Rectal smooth muscle tissue (tissue), 1 donor: ENCODE measurements around the gene DMXL1.
A peak's percentile ranks its signal among the peaks of the same experiment; 100 is the strongest.

Experiments used
- H3K27ac ChIP-seq: one replicate; pipeline ENCODE4 v1.7.0; 2013; ENCODE audit warnings: low read depth, low read length, inconsistent platforms
- H3K27me3 ChIP-seq: one replicate; pipeline ENCODE4 v1.7.0; 2013; ENCODE audit warnings: low read length; ENCODE audit not compliant: control insufficient read depth, insufficient read depth
- H3K36me3 ChIP-seq: one replicate; pipeline ENCODE4 v1.7.0; 2013; ENCODE audit warnings: low read length; ENCODE audit not compliant: control insufficient read depth, insufficient read depth
- H3K4me1 ChIP-seq: one replicate; pipeline ENCODE4 v1.7.0; 2013; ENCODE audit warnings: low read length; ENCODE audit not compliant: control insufficient read depth, insufficient read depth
- H3K4me3 ChIP-seq: one replicate; pipeline ENCODE4 v1.7.0; 2013; ENCODE audit warnings: low read length
- H3K9ac ChIP-seq: one replicate; pipeline ENCODE4 v1.7.0; 2013; ENCODE audit warnings: low read length

The DMXL1 gene

GRCh38 chr5:119270121-119270565 lies 199.3 kb downstream of the DMXL1 start:
- no peaks in the 10 kb centered on the region for H3K27me3 ChIP-seq
- peaks cover 3% of the 10 kb centered on the region for H3K4me1 ChIP-seq
- peak overlapping the region; percentile 30 for H3K4me3 ChIP-seq
- no peak overlapping the region for H3K9ac ChIP-seq
- no peak overlapping the region for H3K27ac ChIP-seq
- no peaks in the 10 kb centered on the region for H3K36me3 ChIP-seq

GRCh38 chr5:119270960-119271757 lies 200.3 kb downstream of the DMXL1 start:
- Histone ChIP-seq H3K27ac (no peak overlapping the region), H3K4me1 (peaks cover 3% of the 10 kb centered on the region), H3K9ac (no peak overlapping the region), H3K4me3 (no peak overlapping the region), H3K27me3 (no peaks in the 10 kb centered on the region), H3K36me3 (no peaks in the 10 kb centered on the region)

DNA sequence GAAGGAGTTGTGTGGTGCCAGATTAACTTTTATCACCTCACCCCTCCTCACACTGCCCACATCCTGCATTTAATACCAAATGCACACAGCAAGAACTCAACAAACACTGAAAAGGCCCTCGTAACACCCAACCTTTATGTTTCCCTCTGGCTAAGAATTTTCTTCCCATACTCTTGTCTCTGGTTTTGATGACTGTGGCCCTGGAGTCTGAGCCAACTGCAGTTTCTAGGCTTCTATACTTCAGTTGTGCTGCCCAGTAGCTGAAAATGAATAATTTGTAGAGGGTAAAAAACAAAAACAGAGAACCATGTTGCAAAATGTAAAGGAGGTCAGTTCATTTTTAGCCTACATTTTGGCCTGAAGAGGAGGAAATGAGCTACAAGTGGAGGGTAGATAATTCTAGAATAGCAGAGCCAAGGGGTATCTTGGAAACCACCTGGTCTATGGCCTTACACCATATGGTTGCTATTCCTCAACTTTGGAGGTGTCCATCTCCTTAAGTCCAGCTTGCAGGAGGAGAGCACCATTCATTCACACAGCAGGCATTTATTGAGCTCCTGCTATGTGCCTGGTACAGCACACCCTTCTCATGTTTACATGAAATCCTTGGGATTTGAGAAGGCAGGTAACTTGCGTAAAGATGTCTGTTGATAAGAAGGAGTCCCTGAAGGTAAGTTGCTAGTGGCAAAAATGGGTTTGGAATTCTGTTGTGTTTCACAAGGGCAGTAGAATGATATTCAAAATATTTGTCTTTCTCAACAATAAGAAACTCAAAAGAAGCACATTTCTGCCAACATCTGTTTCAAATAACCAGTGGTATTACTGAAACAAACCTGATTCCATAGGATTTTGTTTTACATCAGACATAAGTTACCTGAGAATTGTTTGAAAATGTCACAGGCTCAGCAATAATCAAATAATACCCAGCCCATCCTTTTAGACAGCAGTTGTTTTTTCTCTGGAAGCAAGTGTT lies 201.2 kb downstream of the DMXL1 start:
- Histone ChIP-seq H3K4me1 (peaks cover 3% of the 10 kb centered on the region), H3K27me3 (no peaks in the 10 kb centered on the region), H3K27ac (no peak overlapping the region), H3K4me3 (no peak overlapping the region), H3K36me3 (no peaks in the 10 kb centered on the region), H3K9ac (no peak overlapping the region)

GRCh38 chr5:119273391-119273839 lies 202.5 kb downstream of the DMXL1 start:
- Histone ChIP-seq H3K27ac (no peak overlapping the region), H3K27me3 (no peaks in the 10 kb centered on the region), H3K4me3 (no peak overlapping the region), H3K4me1 (peaks cover 3% of the 10 kb centered on the region), H3K9ac (no peak overlapping the region), H3K36me3 (no peaks in the 10 kb centered on the region)

- no peak overlapping the region for H3K9ac ChIP-seq
- H3K4me3 ChIP-seq, result no peak overlapping the region
- H3K4me1 ChIP-seq, result peaks cover 3% of the 10 kb centered on the region
- no peaks in the 10 kb centered on the region for H3K36me3 ChIP-seq
- H3K27ac ChIP-seq, result no peak overlapping the region
- no peaks in the 10 kb centered on the region for H3K27me3 ChIP-seq
Observed at GRCh38 chr5:119274030-119274766, 203.3 kb downstream of the DMXL1 start.

DNA sequence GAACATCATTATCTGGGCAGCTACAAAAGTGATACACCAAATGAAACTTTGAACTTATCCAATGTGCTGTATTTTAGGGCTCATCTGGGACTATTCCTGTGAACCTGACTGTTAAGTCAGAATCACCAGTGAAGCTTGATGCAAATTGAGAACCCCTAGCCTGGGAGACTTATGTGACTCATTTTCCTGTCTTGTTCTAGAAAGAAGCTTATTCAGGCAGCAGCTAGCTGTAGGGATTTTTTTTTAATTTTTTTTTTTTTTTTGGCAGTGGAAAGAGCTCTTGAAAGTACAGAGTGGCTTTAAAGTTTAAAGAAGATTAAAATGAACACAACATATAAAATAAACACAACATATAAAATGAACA lies 203.9 kb downstream of the DMXL1 start:
- Histone ChIP-seq H3K4me3 (no peak overlapping the region), H3K27me3 (no peaks in the 10 kb centered on the region), H3K27ac (no peak overlapping the region), H3K9ac (no peak overlapping the region), H3K4me1 (peaks cover 3% of the 10 kb centered on the region), H3K36me3 (no peaks in the 10 kb centered on the region)

- Histone ChIP-seq H3K36me3 (no peaks in the 10 kb centered on the region), H3K4me3 (no peak overlapping the region), H3K27ac (no peak overlapping the region), H3K4me1 (peaks cover 3% of the 10 kb centered on the region), H3K9ac (no peak overlapping the region), H3K27me3 (no peaks in the 10 kb centered on the region)
Observed at GRCh38 chr5:119275146-119275545, 204.3 kb downstream of the DMXL1 start.

GRCh38 chr5:119275601-119276173 lies 204.8 kb downstream of the DMXL1 start:
- H3K4me1 ChIP-seq, result peaks cover 3% of the 10 kb centered on the region
- no peak overlapping the region for H3K9ac ChIP-seq
- no peaks in the 10 kb centered on the region for H3K36me3 ChIP-seq
- no peaks in the 10 kb centered on the region for H3K27me3 ChIP-seq
- H3K4me3 ChIP-seq, result no peak overlapping the region
- no peak overlapping the region for H3K27ac ChIP-seq

GRCh38 chr5:119276978-119277377 lies 206.1 kb downstream of the DMXL1 start:
- Histone ChIP-seq H3K4me1 (peaks cover 3% of the 10 kb centered on the region), H3K36me3 (no peaks in the 10 kb centered on the region), H3K27ac (no peak overlapping the region), H3K4me3 (no peak overlapping the region), H3K27me3 (no peaks in the 10 kb centered on the region), H3K9ac (no peak overlapping the region)

GRCh38 chr5:119279093-119279492 lies 208.2 kb downstream of the DMXL1 start:
- Histone ChIP-seq H3K27ac (no peak overlapping the region), H3K4me1 (no peaks in the 10 kb centered on the region), H3K36me3 (no peaks in the 10 kb centered on the region), H3K9ac (no peak overlapping the region), H3K27me3 (no peaks in the 10 kb centered on the region), H3K4me3 (no peak overlapping the region)

GRCh38 chr5:119280380-119280779 lies 209.5 kb downstream of the DMXL1 start:
- H3K4me1 ChIP-seq, result no peaks in the 10 kb centered on the region
- H3K4me3 ChIP-seq, result no peak overlapping the region
- H3K27me3 ChIP-seq, result no peaks in the 10 kb centered on the region
- H3K36me3 ChIP-seq, result no peaks in the 10 kb centered on the region
- H3K27ac ChIP-seq, result no peak overlapping the region
- H3K9ac ChIP-seq, result no peak overlapping the region

GRCh38 chr5:119282628-119283027 lies 211.7 kb downstream of the DMXL1 start:
- Histone ChIP-seq H3K9ac (no peak overlapping the region), H3K36me3 (no peaks in the 10 kb centered on the region), H3K27ac (no peak overlapping the region), H3K27me3 (no peaks in the 10 kb centered on the region), H3K4me1 (no peaks in the 10 kb centered on the region), H3K4me3 (no peak overlapping the region)
